Measurements from ENCODE around the gene CTBP1. TPM values are rescaled to one million over a fixed set of nuclear protein-coding genes. Genes with fewer than 3 reads are reported as not detected.

Gene CTBP1
- total RNA-seq, 1 experiment from 2014 or later, result 184 TPM

- Histone ChIP-seq H3K9me3 (no peaks in the 10 kb centered on the region), H3K36me3 (ENCODE audit: control insufficient read depth, insufficient read depth, low read length) (peaks cover 2% of the 10 kb centered on the region), H3K27me3 (replicated peaks; ENCODE audit: control insufficient read depth, insufficient read depth, low read length) (no peaks in the 10 kb centered on the region), H3K4me1 (no peaks in the 10 kb centered on the region), H3K4me3 (ENCODE audit: low read depth, low read length) (no peak overlapping the region)
- Mint-ChIP-seq H3K27me3 (ENCODE audit: insufficient read depth, unreplicated experiment) (no peaks in the 10 kb centered on the region), H3K36me3 (ENCODE audit: insufficient read depth, unreplicated experiment) (peaks cover 73% of the 10 kb centered on the region), H3K4me1 (ENCODE audit: low read depth, unreplicated experiment) (no peaks in the 10 kb centered on the region), H3K4me3 (ENCODE audit: unreplicated experiment) (no peak overlapping the region), H3K27ac (ENCODE audit: unreplicated experiment) (no peak overlapping the region), H3K9me3 (ENCODE audit: unreplicated experiment) (no peaks in the 10 kb centered on the region)
- CTCF ChIA-PET, result no interaction called here
- TF ChIP-seq CTCF (IDR thresholded peaks at IDR 0.05; ENCODE audit: insufficient read depth in 1 of 2, low read depth in 1 of 2, low read length in 1 of 2, severe bottlenecking in 1 of 2, unreplicated experiment in 1 of 2), result no peak
- no peak for DNase-seq
- intact Hi-C loops (cut with micrococcal nuclease; ENCODE audit: unreplicated experiment), result no loop called here
- POLR2A ChIA-PET, result no interaction called here
- BruUV-seq (replicated peaks), result no TSS peak
Measured at GRCh38 chr4:1215141-1216075, 33.5 kb downstream of the CTBP1 start.

GRCh38 chr4:1214101-1215095 is 34.5 kb downstream of the CTBP1 start:
- Histone ChIP-seq H3K9me3 (no peaks in the 10 kb centered on the region), H3K27me3 (replicated peaks; ENCODE audit: control insufficient read depth, insufficient read depth, low read length) (no peaks in the 10 kb centered on the region), H3K4me3 (ENCODE audit: low read depth, low read length) (no peak overlapping the region), H3K36me3 (ENCODE audit: control insufficient read depth, insufficient read depth, low read length) (peaks cover 2% of the 10 kb centered on the region; the same call in 1 of the 2 replicates), H3K4me1 (no peaks in the 10 kb centered on the region)
- H3K36me3 Mint-ChIP-seq (ENCODE audit: insufficient read depth, unreplicated experiment), result peaks cover 75% of the 10 kb centered on the region
- no peaks in the 10 kb centered on the region for H3K9me3 Mint-ChIP-seq (ENCODE audit: unreplicated experiment)
- ChIA-PET POLR2A (no interaction called here), CTCF (no interaction called here)
- intact Hi-C loops (cut with micrococcal nuclease; ENCODE audit: unreplicated experiment), result no loop called here
- no peaks in the 10 kb centered on the region for H3K27me3 Mint-ChIP-seq (ENCODE audit: insufficient read depth, unreplicated experiment)
- BruUV-seq (replicated peaks), result no TSS peak
- no peak for DNase-seq
- H3K27ac Mint-ChIP-seq (ENCODE audit: unreplicated experiment), result no peak overlapping the region
- no peaks in the 10 kb centered on the region for H3K4me1 Mint-ChIP-seq (ENCODE audit: low read depth, unreplicated experiment)
- no peak overlapping the region for H3K4me3 Mint-ChIP-seq (ENCODE audit: unreplicated experiment)
- no peak for TF ChIP-seq CTCF (IDR thresholded peaks at IDR 0.05; ENCODE audit: insufficient read depth in 1 of 2, low read depth in 1 of 2, low read length in 1 of 2, severe bottlenecking in 1 of 2, unreplicated experiment in 1 of 2)

GRCh38 chr4:1213336-1213995 is 35.5 kb downstream of the CTBP1 start:
- H3K36me3 Mint-ChIP-seq (ENCODE audit: insufficient read depth, unreplicated experiment), result peaks cover 75% of the 10 kb centered on the region
- H3K27ac Mint-ChIP-seq (ENCODE audit: unreplicated experiment), result no peak overlapping the region
- no peak for TF ChIP-seq CTCF (IDR thresholded peaks at IDR 0.05; ENCODE audit: insufficient read depth in 1 of 2, low read depth in 1 of 2, low read length in 1 of 2, severe bottlenecking in 1 of 2, unreplicated experiment in 1 of 2)
- no peaks in the 10 kb centered on the region for H3K27me3 ChIP-seq (replicated peaks; ENCODE audit: control insufficient read depth, insufficient read depth, low read length)
- peaks cover 2% of the 10 kb centered on the region; the same call in 1 of the 2 replicates for H3K36me3 ChIP-seq (ENCODE audit: control insufficient read depth, insufficient read depth, low read length)
- no peak overlapping the region for H3K4me3 ChIP-seq (ENCODE audit: low read depth, low read length)
- POLR2A ChIA-PET, result no interaction called here
- no peaks in the 10 kb centered on the region for H3K9me3 Mint-ChIP-seq (ENCODE audit: unreplicated experiment)
- CTCF ChIA-PET, result no interaction called here
- no peaks in the 10 kb centered on the region for H3K4me1 ChIP-seq
- no peaks in the 10 kb centered on the region for H3K27me3 Mint-ChIP-seq (ENCODE audit: insufficient read depth, unreplicated experiment)
- H3K9me3 ChIP-seq, result no peaks in the 10 kb centered on the region
- intact Hi-C loops (cut with micrococcal nuclease; ENCODE audit: unreplicated experiment), result no loop called here
- no peaks in the 10 kb centered on the region for H3K4me1 Mint-ChIP-seq (ENCODE audit: low read depth, unreplicated experiment)
- BruUV-seq (replicated peaks), result no TSS peak
- DNase-seq, result no peak
- H3K4me3 Mint-ChIP-seq (ENCODE audit: unreplicated experiment), result no peak overlapping the region

Data from Caco-2 (cell line).